ENCODE data around the gene TMC1.

DNA sequence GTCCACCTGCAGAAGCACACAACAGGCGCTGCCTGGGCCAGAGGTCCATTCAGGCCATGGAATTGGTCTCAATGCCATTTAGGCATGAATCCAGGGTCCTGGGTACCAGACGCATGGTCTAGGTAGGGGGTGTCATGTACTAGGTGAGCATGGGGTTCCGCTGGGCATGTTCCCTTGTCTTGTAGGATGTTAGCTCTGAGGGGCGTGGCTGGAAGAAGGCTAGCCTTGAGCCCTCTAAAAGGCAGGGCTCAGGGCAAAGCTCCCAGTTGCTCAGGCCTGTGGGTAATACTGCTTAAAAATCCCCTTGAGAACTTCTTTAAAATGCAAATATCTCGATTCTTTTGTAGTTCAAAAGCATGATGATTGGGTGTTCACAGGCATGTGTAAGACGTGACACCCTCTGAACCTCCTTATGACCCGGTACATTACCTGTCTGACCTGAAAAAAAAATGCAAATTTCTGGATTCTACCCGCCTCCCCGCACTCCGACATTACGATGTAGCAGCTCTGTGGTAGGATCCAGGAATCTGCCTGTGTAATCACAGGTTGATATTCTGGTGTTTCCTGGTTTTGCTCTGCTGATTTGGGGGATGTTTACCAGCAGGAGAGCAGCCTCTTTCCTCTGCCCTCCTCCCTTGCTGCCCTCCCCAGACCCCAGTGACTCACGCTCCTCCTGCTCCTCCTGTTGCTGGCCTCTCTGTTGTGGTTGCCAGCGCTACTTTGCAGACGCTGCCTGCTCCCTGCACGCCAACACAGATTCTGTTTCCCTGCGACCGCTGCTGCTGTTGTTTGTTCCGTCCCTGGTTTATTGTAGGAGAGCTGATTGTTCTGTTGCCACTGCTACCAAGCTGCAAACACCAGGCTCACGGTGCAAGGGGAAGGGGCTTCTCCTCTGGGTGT, 5.7 kb downstream of the TMC1 start:
- TF ChIP-seq EZH2 (IDR thresholded peaks at IDR 0.05): no peak
- TF ChIP-seq EZH2phosphoT487 (IDR thresholded peaks at IDR 0.05): no peak
- TF ChIP-seq, protein P1, sequence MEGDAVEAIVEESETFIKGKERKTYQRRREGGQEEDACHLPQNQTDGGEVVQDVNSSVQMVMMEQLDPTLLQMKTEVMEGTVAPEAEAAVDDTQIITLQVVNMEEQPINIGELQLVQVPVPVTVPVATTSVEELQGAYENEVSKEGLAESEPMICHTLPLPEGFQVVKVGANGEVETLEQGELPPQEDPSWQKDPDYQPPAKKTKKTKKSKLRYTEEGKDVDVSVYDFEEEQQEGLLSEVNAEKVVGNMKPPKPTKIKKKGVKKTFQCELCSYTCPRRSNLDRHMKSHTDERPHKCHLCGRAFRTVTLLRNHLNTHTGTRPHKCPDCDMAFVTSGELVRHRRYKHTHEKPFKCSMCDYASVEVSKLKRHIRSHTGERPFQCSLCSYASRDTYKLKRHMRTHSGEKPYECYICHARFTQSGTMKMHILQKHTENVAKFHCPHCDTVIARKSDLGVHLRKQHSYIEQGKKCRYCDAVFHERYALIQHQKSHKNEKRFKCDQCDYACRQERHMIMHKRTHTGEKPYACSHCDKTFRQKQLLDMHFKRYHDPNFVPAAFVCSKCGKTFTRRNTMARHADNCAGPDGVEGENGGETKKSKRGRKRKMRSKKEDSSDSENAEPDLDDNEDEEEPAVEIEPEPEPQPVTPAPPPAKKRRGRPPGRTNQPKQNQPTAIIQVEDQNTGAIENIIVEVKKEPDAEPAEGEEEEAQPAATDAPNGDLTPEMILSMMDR (IDR thresholded peaks at IDR 0.05): no peak

Measured in neural progenitor cell (in vitro differentiated cells).